ENCODE measurements around the gene MSANTD1.

The MSANTD1 gene

DNA sequence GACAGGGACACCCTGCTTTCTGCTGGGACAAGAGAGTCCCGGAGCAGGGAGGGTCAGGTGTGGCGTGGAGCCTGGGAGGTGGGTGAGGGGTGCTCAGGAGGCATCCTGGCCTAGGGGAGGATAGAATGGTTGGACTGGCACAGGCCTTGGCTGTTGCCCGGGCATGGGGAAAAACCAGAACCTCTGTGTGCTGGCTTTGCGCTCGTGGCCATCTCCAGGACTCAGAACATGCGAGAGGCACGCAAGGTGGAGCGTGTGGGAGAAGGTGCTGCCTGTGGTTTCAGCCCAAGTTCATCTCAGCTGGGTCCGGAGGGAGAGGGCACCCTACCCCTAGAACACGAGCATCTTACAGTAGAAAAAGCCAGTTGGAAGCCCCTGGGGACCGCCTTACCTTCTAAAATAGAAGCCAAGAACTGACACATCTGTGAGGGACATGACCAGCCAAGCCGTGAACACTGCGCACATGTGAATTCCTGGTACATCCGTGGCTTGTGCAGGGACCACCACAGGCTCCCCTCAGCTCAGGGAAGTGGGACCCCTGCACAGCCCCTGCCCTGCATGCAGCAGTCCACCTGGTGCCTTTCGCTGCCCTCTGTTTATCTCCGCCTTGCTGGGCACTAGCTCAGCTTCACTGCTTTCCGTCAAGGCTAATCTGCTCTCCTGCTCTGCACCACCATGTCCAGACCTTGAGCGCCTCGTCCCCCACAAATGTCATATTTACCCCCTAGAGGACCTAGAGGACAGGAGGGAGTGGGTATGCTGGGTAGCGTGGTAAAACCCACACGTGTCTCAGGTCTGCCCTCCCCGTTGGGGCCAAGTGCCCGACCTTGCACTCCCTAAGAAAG, 13.5 kb downstream of the MSANTD1 start:
- H3K27ac ChIP-seq: no peak overlapping the region
- TF ChIP-seq, protein P1, sequence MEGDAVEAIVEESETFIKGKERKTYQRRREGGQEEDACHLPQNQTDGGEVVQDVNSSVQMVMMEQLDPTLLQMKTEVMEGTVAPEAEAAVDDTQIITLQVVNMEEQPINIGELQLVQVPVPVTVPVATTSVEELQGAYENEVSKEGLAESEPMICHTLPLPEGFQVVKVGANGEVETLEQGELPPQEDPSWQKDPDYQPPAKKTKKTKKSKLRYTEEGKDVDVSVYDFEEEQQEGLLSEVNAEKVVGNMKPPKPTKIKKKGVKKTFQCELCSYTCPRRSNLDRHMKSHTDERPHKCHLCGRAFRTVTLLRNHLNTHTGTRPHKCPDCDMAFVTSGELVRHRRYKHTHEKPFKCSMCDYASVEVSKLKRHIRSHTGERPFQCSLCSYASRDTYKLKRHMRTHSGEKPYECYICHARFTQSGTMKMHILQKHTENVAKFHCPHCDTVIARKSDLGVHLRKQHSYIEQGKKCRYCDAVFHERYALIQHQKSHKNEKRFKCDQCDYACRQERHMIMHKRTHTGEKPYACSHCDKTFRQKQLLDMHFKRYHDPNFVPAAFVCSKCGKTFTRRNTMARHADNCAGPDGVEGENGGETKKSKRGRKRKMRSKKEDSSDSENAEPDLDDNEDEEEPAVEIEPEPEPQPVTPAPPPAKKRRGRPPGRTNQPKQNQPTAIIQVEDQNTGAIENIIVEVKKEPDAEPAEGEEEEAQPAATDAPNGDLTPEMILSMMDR (conservative IDR thresholded peaks at IDR 0.05): no peak
- TF ChIP-seq ZFX (IDR thresholded peaks at IDR 0.05): no peak

DNA sequence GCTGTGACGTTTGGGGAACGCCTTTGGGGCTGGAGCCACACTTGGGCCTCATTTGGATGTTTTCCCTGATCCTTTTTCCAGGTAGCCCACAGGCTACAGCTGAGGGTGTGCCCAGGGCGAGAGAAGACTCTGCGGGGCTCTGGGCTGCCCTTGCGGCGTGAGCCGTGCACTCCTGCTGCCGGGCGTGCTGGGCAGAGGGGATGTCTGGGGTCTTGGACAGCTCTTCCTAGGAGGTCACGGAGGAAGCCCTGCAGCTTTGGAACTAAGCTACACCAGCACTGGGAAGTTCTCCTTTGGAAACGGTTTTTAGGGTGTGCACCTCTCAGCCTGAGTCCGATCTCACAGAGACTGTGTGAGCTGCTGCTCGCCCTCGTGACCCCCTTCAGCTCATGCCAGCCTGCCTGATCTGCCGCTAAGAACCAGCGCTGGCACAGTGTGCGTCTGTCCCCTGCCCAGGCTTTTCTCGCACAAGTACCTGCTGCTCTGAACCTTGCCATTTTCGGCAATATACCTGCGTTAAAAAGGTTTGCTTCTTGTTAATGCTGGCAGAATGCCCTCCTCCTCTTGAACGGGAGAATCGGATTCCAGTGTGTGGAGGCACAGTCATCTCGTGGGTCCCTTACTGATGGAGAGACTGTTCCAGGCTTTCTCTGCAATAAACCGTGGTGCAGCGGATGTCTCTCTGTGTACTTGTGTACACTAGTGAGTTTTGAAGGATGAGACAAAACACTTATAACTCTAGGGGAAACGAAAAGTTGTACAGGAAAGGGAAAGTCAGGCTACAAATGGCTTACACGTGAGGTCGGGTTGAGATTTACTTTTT, 14.3 kb downstream of the MSANTD1 start:
- TF ChIP-seq, protein P1 (conservative IDR thresholded peaks at IDR 0.05): no peak
- TF ChIP-seq ZFX (IDR thresholded peaks at IDR 0.05): no peak
- no peak overlapping the region for H3K27ac ChIP-seq

DNA sequence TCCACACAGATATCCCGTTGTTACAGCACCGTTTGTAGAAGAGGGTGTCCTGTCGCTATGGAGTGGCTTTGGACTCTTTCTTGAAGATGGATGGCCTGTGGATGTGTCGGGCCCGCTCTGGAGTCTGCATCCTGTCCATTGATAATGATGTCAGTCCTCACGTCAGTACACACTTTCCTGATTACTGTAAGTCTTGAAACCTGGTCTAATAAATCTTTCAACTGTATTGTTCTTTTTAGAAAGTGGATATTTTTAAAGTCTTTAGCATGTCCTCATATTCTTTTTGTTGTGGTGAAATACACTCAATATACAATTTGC, 14.9 kb downstream of the MSANTD1 start:
- no peak for TF ChIP-seq ZFX (IDR thresholded peaks at IDR 0.05)
- TF ChIP-seq, protein P1 (conservative IDR thresholded peaks at IDR 0.05): no peak

DNA sequence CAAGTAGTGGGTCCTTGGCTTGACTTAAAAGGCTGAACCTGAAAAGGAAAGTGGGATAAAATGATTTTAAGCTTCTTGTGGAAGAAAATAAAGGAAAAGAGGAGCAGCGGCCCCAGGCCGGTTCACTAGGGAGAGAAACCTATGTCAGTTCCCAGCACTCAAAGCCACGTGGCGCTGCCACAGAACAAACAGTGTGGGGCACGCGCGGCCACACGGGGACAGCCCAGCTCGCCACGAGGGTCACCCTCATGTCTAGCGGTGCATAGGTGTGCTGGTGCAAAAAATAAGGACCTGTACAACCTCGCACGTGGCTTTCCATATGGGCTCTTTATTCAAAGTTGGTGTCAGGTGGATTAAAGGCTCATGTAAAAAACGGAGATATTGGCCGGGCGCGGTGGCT, 17.1 kb downstream of the MSANTD1 start:
- TF ChIP-seq, protein P1 (conservative IDR thresholded peaks at IDR 0.05): no peak
- TF ChIP-seq ZFX (IDR thresholded peaks at IDR 0.05): no peak
- H3K27ac ChIP-seq: no peak overlapping the region

More for the DNA sequence above, 14.9 kb downstream of the MSANTD1 start:
- no peak overlapping the region for H3K27ac ChIP-seq

DNA sequence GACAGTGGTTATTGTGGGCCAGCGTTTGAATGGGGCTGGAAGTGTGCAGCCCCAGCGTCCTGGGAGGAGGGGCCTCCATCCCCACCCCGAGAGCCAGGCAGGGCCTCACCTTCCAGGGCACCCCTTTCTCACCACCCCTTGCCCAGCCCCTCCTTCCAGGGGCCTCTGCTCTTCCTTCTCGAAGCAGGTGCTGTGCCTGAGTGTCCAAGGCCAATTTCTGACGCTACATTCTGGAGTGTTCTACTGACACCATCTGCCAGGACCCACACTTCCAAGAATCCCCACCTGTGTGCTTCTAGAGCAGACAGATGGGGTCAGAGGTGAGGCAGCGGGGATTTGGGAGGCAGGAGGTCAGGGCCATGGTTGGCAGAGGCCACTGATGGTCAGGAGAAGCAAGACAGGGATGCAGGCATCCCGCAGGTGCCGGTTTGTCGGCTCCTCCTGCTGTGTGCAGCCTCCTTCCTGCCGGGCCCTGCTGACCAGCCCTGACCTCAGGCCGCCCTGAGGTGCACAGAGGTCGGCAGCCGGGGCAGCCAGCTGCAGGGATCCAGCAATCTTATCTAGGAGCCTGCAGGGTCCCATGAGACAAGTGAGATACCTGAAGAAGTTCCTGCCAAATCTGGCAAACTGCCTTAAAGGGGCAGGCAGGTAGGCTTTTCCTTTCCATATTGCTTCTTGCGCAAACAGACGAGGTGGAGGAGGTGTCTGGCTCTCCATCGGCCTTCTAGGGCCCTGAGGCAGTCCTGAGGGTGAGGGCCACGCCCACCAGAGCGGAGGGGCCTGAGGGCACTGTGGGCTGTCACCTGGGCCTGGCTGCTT, 18.8 kb downstream of the MSANTD1 start:
- no peak overlapping the region for H3K27ac ChIP-seq
- TF ChIP-seq ZFX (IDR thresholded peaks at IDR 0.05): no peak
- TF ChIP-seq, protein P1 (conservative IDR thresholded peaks at IDR 0.05): no peak

DNA sequence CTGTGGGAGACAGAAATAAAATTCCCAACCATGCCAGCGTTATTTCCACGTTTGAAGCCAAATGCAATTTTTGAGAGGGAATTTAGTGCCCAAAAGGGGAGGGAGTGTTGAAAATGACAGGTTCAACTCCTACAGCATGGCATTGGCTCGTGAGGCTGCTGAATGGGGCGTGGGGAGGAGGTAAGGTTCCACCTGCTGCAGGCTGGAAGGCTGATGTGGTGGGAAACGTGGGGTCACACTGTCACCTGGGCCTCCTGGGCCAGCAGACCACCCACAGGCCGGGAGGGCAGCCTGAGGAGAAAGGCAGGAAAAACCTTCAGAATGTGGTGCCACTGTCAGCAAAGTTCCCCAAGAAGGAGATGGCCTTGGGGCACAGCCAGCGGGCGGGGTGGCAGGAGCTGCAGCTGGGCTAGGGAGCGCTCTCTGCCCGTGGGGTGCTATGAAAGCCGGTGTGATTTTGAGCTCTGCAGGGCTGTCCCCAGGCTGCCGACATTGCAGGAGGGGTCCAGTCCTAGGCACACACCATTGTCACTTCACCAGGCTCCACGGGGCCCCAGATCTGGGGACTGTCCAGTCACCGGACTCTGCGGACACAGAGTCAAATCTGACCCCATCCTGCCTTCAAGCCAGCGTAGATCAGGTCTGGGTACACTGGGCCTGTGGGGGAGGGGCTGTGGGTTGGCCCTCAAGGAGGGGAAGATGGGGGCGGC, 19.6 kb downstream of the MSANTD1 start:
- TF ChIP-seq, protein P1 (conservative IDR thresholded peaks at IDR 0.05): no peak
- TF ChIP-seq ZFX (IDR thresholded peaks at IDR 0.05): no peak
- no peak overlapping the region for H3K27ac ChIP-seq

All from C4-2B (cell line).